Measurements from ENCODE around the gene TMEM266.

TMEM266 gene

GRCh38 chr15:76155731-76156130 lies 95.9 kb downstream of the TMEM266 start:
- no peak overlapping the region for H4K8ac ChIP-seq (ENCODE audit: low read depth, low read length)
- no peak overlapping the region for H4K91ac ChIP-seq (ENCODE audit: low read depth, low read length, poor library complexity)
- DNase-seq (ENCODE audit: low spot score) = no peak
- H3K79me1 ChIP-seq (ENCODE audit: low read depth, low read length) = no peaks in the 10 kb centered on the region
- H2BK15ac ChIP-seq (ENCODE audit: low read length) = no peak overlapping the region
- no peak overlapping the region for H3K14ac ChIP-seq (ENCODE audit: low read length)
- H2AFZ ChIP-seq (ENCODE audit: low read length) = no peak overlapping the region
- no peaks in the 10 kb centered on the region for H3K36me3 ChIP-seq (replicated peaks in 1 of 2; ENCODE audit: control insufficient read depth in 2 of 2, insufficient read depth in 2 of 2, low read length in 2 of 2)
- no peak overlapping the region for H3K18ac ChIP-seq (ENCODE audit: low read length)
- H3K4me2 ChIP-seq (ENCODE audit: insufficient read depth, low read length, poor library complexity, severe bottlenecking) = no peak overlapping the region
- peaks cover 0 to 41% (median 0%) of the 10 kb centered on the region in 3 experiments for H3K27me3 ChIP-seq (ENCODE audit: control insufficient read depth in 3 of 3, insufficient read depth in 3 of 3, low read depth in 1 of 3, low read length in 3 of 3)
- H3K27ac ChIP-seq (replicated peaks; ENCODE audit: low read length) = no peak overlapping the region
- peaks cover 0 to 2% of the 10 kb centered on the region in 2 donors for H3K4me1 ChIP-seq (ENCODE audit: control insufficient read depth in 2 of 2, insufficient read depth in 1 of 2, low read depth in 1 of 2, low read length in 2 of 2)
- H2BK120ac ChIP-seq (ENCODE audit: low read depth, low read length) = no peak overlapping the region
- no peak overlapping the region for H2BK12ac ChIP-seq (ENCODE audit: low read length)
- no peak overlapping the region for H3K4me3 ChIP-seq (ENCODE audit: low read length in 2 of 2)
- H3K9me3 ChIP-seq (replicated peaks in 1 of 2; ENCODE audit: control insufficient read depth in 2 of 2, insufficient read depth in 1 of 2, low read depth in 1 of 2, low read length in 2 of 2) = no peaks in the 10 kb centered on the region
- no peak overlapping the region for H3K4ac ChIP-seq (ENCODE audit: low read length)
- H2AK5ac ChIP-seq (ENCODE audit: low read depth, low read length) = no peak overlapping the region
- WGBS, 2 donors (ENCODE audit: extremely low coverage in 2 of 2, insufficient read length in 2 of 2, insufficient replicate concordance in 1 of 2) = no CpG with 5 or more reads among the region's 7 CpGs
- no peak overlapping the region for H2BK5ac ChIP-seq (ENCODE audit: low read length)
- no peak overlapping the region for H3K23ac ChIP-seq (ENCODE audit: low read depth, low read length, poor library complexity)
- H3K9ac ChIP-seq (ENCODE audit: low read depth, low read length, poor library complexity) = no peak overlapping the region

- Histone ChIP-seq H3K4me2 (ENCODE audit: insufficient read depth, low read length, poor library complexity, severe bottlenecking) (no peak overlapping the region), H2AK5ac (ENCODE audit: low read depth, low read length) (no peak overlapping the region), H3K14ac (ENCODE audit: low read length) (no peak overlapping the region), H3K9ac (ENCODE audit: low read depth, low read length, poor library complexity) (no peak overlapping the region), H2BK120ac (ENCODE audit: low read depth, low read length) (no peak overlapping the region), H2BK15ac (ENCODE audit: low read length) (no peak overlapping the region), H3K36me3 (replicated peaks in 1 of 2; ENCODE audit: control insufficient read depth in 2 of 2, insufficient read depth in 2 of 2, low read length in 2 of 2) (no peaks in the 10 kb centered on the region), H3K27me3 (ENCODE audit: control insufficient read depth in 3 of 3, insufficient read depth in 3 of 3, low read depth in 1 of 3, low read length in 3 of 3) (peaks cover 0 to 42% (median 0%) of the 10 kb centered on the region in 3 experiments), H4K91ac (ENCODE audit: low read depth, low read length, poor library complexity) (no peak overlapping the region), H3K27ac (replicated peaks; ENCODE audit: low read length) (no peak overlapping the region), H3K18ac (ENCODE audit: low read length) (no peak overlapping the region), H2AFZ (ENCODE audit: low read length) (no peak overlapping the region), H2BK12ac (ENCODE audit: low read length) (no peak overlapping the region), H3K79me1 (ENCODE audit: low read depth, low read length) (no peaks in the 10 kb centered on the region), H2BK5ac (ENCODE audit: low read length) (no peak overlapping the region), H3K23ac (ENCODE audit: low read depth, low read length, poor library complexity) (no peak overlapping the region), H3K9me3 (replicated peaks in 1 of 2; ENCODE audit: control insufficient read depth in 2 of 2, insufficient read depth in 1 of 2, low read depth in 1 of 2, low read length in 2 of 2) (no peaks in the 10 kb centered on the region), H3K4me3 (ENCODE audit: low read length in 2 of 2) (no peak overlapping the region), H3K4me1 (ENCODE audit: control insufficient read depth in 2 of 2, insufficient read depth in 1 of 2, low read depth in 1 of 2, low read length in 2 of 2) (peaks cover under 1 to 6% of the 10 kb centered on the region in 2 donors), H4K8ac (ENCODE audit: low read depth, low read length) (no peak overlapping the region), H3K4ac (ENCODE audit: low read length) (no peak overlapping the region)
- no CpG with 5 or more reads among the region's 10 CpGs for WGBS, 2 donors (ENCODE audit: extremely low coverage in 2 of 2, insufficient read length in 2 of 2, insufficient replicate concordance in 1 of 2)
- DNase-seq (ENCODE audit: low spot score) = no peak
Observed at GRCh38 chr15:76158226-76158625, 98.4 kb downstream of the TMEM266 start.

GRCh38 chr15:76158815-76159214 lies 99.0 kb downstream of the TMEM266 start:
- H3K79me1 ChIP-seq (ENCODE audit: low read depth, low read length) = no peaks in the 10 kb centered on the region
- peaks cover 5 to 6% of the 10 kb centered on the region in 2 donors for H3K4me1 ChIP-seq (ENCODE audit: control insufficient read depth in 2 of 2, insufficient read depth in 1 of 2, low read depth in 1 of 2, low read length in 2 of 2)
- H3K27me3 ChIP-seq (ENCODE audit: control insufficient read depth in 3 of 3, insufficient read depth in 3 of 3, low read depth in 1 of 3, low read length in 3 of 3) = peaks cover 0 to 39% (median 0%) of the 10 kb centered on the region in 3 experiments
- no peaks in the 10 kb centered on the region for H3K36me3 ChIP-seq (replicated peaks in 1 of 2; ENCODE audit: control insufficient read depth in 2 of 2, insufficient read depth in 2 of 2, low read length in 2 of 2)
- H4K91ac ChIP-seq (ENCODE audit: low read depth, low read length, poor library complexity) = no peak overlapping the region
- H2BK120ac ChIP-seq (ENCODE audit: low read depth, low read length) = no peak overlapping the region
- no peak overlapping the region for H3K23ac ChIP-seq (ENCODE audit: low read depth, low read length, poor library complexity)
- peak overlapping the region; percentile 69 for H3K18ac ChIP-seq (ENCODE audit: low read length)
- H3K14ac ChIP-seq (ENCODE audit: low read length) = no peak overlapping the region
- no peaks in the 10 kb centered on the region for H3K9me3 ChIP-seq (replicated peaks in 1 of 2; ENCODE audit: control insufficient read depth in 2 of 2, insufficient read depth in 1 of 2, low read depth in 1 of 2, low read length in 2 of 2)
- no peak overlapping the region for H3K4me2 ChIP-seq (ENCODE audit: insufficient read depth, low read length, poor library complexity, severe bottlenecking)
- no peak overlapping the region for H2BK5ac ChIP-seq (ENCODE audit: low read length)
- no peak overlapping the region for H4K8ac ChIP-seq (ENCODE audit: low read depth, low read length)
- no peak for DNase-seq (ENCODE audit: low spot score)
- no CpG with 5 or more reads among the region's 5 CpGs for WGBS, 2 donors (ENCODE audit: extremely low coverage in 2 of 2, insufficient read length in 2 of 2, insufficient replicate concordance in 1 of 2)
- H2BK15ac ChIP-seq (ENCODE audit: low read length) = no peak overlapping the region
- H3K27ac ChIP-seq (replicated peaks; ENCODE audit: low read length) = no peak overlapping the region
- no peak overlapping the region for H3K9ac ChIP-seq (ENCODE audit: low read depth, low read length, poor library complexity)
- H2BK12ac ChIP-seq (ENCODE audit: low read length) = no peak overlapping the region
- peak overlapping the region; percentile 76 for H2AK5ac ChIP-seq (ENCODE audit: low read depth, low read length)
- no peak overlapping the region for H3K4me3 ChIP-seq (ENCODE audit: low read length in 2 of 2)
- no peak overlapping the region for H2AFZ ChIP-seq (ENCODE audit: low read length)
- no peak overlapping the region for H3K4ac ChIP-seq (ENCODE audit: low read length)

- Histone ChIP-seq H3K27me3 (ENCODE audit: control insufficient read depth in 3 of 3, insufficient read depth in 3 of 3, low read depth in 1 of 3, low read length in 3 of 3) (peaks cover 0 to 35% (median 0%) of the 10 kb centered on the region in 3 experiments), H3K4me2 (ENCODE audit: insufficient read depth, low read length, poor library complexity, severe bottlenecking) (no peak overlapping the region), H2BK120ac (ENCODE audit: low read depth, low read length) (no peak overlapping the region), H4K8ac (ENCODE audit: low read depth, low read length) (no peak overlapping the region), H3K18ac (ENCODE audit: low read length) (no peak overlapping the region), H4K91ac (ENCODE audit: low read depth, low read length, poor library complexity) (no peak overlapping the region), H3K27ac (replicated peaks; ENCODE audit: low read length) (no peak overlapping the region), H3K9me3 (replicated peaks in 1 of 2; ENCODE audit: control insufficient read depth in 2 of 2, insufficient read depth in 1 of 2, low read depth in 1 of 2, low read length in 2 of 2) (no peaks in the 10 kb centered on the region), H2BK5ac (ENCODE audit: low read length) (no peak overlapping the region), H3K9ac (ENCODE audit: low read depth, low read length, poor library complexity) (no peak overlapping the region), H2AFZ (ENCODE audit: low read length) (no peak overlapping the region), H2BK12ac (ENCODE audit: low read length) (no peak overlapping the region), H2AK5ac (ENCODE audit: low read depth, low read length) (peak overlapping the region; percentile 76), H3K79me1 (ENCODE audit: low read depth, low read length) (no peaks in the 10 kb centered on the region), H3K4ac (ENCODE audit: low read length) (no peak overlapping the region), H3K14ac (ENCODE audit: low read length) (no peak overlapping the region), H3K23ac (ENCODE audit: low read depth, low read length, poor library complexity) (no peak overlapping the region), H3K36me3 (replicated peaks in 1 of 2; ENCODE audit: control insufficient read depth in 2 of 2, insufficient read depth in 2 of 2, low read length in 2 of 2) (no peaks in the 10 kb centered on the region), H3K4me1 (ENCODE audit: control insufficient read depth in 2 of 2, insufficient read depth in 1 of 2, low read depth in 1 of 2, low read length in 2 of 2) (peaks cover 5 to 6% of the 10 kb centered on the region in 2 donors), H3K4me3 (ENCODE audit: low read length in 2 of 2) (no peak overlapping the region), H2BK15ac (ENCODE audit: low read length) (no peak overlapping the region)
- DNase-seq (ENCODE audit: low spot score) = no peak
- no CpG with 5 or more reads among the region's 5 CpGs for WGBS, 2 donors (ENCODE audit: extremely low coverage in 2 of 2, insufficient read length in 2 of 2, insufficient replicate concordance in 1 of 2)
Observed at GRCh38 chr15:76159282-76159681, 99.5 kb downstream of the TMEM266 start.

Data from neuronal stem cell (in vitro differentiated cells).